Measurements from ENCODE around the gene AKR1C2. TPM values are rescaled to one million over a fixed set of nuclear protein-coding genes. Genes with fewer than 3 reads are reported as not detected.
"Not testable (repeated sequence)": the region's sequence is repeated elsewhere in the genome, so short reads cannot be mapped to it uniquely, and the experiment has no call there.

Gene AKR1C2
- total and polyA plus RNA-seq, 2 donors (not counting 1 experiment from before 2014, with no cell fraction given), result not detected

GRCh38 chr10:4965763-4966162 is 37.9 kb downstream of the AKR1C2 start:
- POLR2A ChIA-PET; H3K9me3 Mint-ChIP-seq (ENCODE audit: insufficient read depth); H3K27me3 Mint-ChIP-seq; H2AFZ ChIP-seq (ENCODE audit: insufficient read depth, low read depth, low read length, poor library complexity, severe bottlenecking); intact Hi-C loops (cut with micrococcal nuclease); H3K4me2 ChIP-seq (replicated peaks; ENCODE audit: low read depth, low read length, poor library complexity, severe bottlenecking); H3K79me2 ChIP-seq (ENCODE audit: control insufficient read depth, insufficient read depth, low read length); CTCF ChIA-PET; H3K4me1 ChIP-seq (ENCODE audit: control insufficient read depth in 2 of 2, insufficient read depth in 2 of 2, low read length in 2 of 2); ATAC-seq (ENCODE audit: low read depth); H3K27me3 ChIP-seq (replicated peaks in 1 of 4; ENCODE audit: control extremely low read depth in 1 of 4, control insufficient read depth in 3 of 4, insufficient read depth in 4 of 4, low read length in 3 of 4); H3K9ac ChIP-seq (ENCODE audit: low read length); H3K4me1 Mint-ChIP-seq; H3K36me3 ChIP-seq (replicated peaks in 1 of 2; ENCODE audit: control extremely low read depth in 1 of 2, control insufficient read depth in 1 of 2, extremely low read depth in 1 of 2, insufficient read depth in 2 of 2, low read length in 1 of 2); H4K20me1 ChIP-seq (ENCODE audit: control insufficient read depth, insufficient read depth, low read length, poor library complexity, severe bottlenecking); DNase-seq; H3K4me3 ChIP-seq (ENCODE audit: control extremely low read depth in 1 of 5, extremely low read depth in 1 of 5, insufficient read depth in 1 of 5, low read depth in 2 of 5, low read length in 4 of 5); H3K9me3 ChIP-seq (ENCODE audit: control extremely low read depth in 1 of 3, control insufficient read depth in 2 of 3, insufficient read depth in 1 of 3, low read length in 2 of 3); H3K4me3 Mint-ChIP-seq; H3K27ac Mint-ChIP-seq; H3K27ac ChIP-seq (ENCODE audit: low read length in 2 of 2): not testable (repeated sequence)
- no CpG with 5 or more reads among the region's 4 CpGs for WGBS (ENCODE audit: insufficient coverage)

DNA sequence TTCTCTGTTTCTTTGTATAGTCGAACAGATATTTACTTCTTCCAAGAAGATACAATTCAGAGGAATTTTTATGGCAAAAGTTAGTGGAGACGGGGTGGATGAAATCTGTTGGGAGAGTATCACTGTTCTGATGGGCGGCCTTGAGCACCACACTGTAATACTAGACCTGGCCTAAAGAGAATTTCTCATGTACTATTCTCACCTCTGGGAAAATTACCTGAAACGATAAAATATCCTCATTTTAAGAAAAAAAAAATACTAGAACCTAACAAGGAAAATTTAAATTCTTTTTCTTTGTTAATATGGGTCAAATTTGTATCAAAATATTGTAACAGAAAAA is 39.9 kb downstream of the AKR1C2 start:
- H3K4me1 ChIP-seq (ENCODE audit: control insufficient read depth in 2 of 2, insufficient read depth in 2 of 2, low read length in 2 of 2); H2AFZ ChIP-seq (ENCODE audit: insufficient read depth, low read depth, low read length, poor library complexity, severe bottlenecking); H3K4me1 Mint-ChIP-seq; H3K4me2 ChIP-seq (replicated peaks; ENCODE audit: low read depth, low read length, poor library complexity, severe bottlenecking); H3K79me2 ChIP-seq (ENCODE audit: control insufficient read depth, insufficient read depth, low read length); CTCF ChIA-PET; H3K27me3 Mint-ChIP-seq; intact Hi-C loops (cut with micrococcal nuclease); H3K4me3 ChIP-seq (ENCODE audit: control extremely low read depth in 1 of 5, extremely low read depth in 1 of 5, insufficient read depth in 1 of 5, low read depth in 2 of 5, low read length in 4 of 5); H3K27ac ChIP-seq (ENCODE audit: low read length in 2 of 2); H3K9me3 Mint-ChIP-seq (ENCODE audit: insufficient read depth); H4K20me1 ChIP-seq (ENCODE audit: control insufficient read depth, insufficient read depth, low read length, poor library complexity, severe bottlenecking); H3K27me3 ChIP-seq (replicated peaks in 1 of 4; ENCODE audit: control extremely low read depth in 1 of 4, control insufficient read depth in 3 of 4, insufficient read depth in 4 of 4, low read length in 3 of 4); H3K9me3 ChIP-seq (ENCODE audit: control extremely low read depth in 1 of 3, control insufficient read depth in 2 of 3, insufficient read depth in 1 of 3, low read length in 2 of 3); ATAC-seq (ENCODE audit: low read depth); H3K36me3 ChIP-seq (replicated peaks in 1 of 2; ENCODE audit: control extremely low read depth in 1 of 2, control insufficient read depth in 1 of 2, extremely low read depth in 1 of 2, insufficient read depth in 2 of 2, low read length in 1 of 2); DNase-seq; H3K9ac ChIP-seq (ENCODE audit: low read length); H3K4me3 Mint-ChIP-seq; H3K27ac Mint-ChIP-seq; POLR2A ChIA-PET: not testable (repeated sequence)
- WGBS (ENCODE audit: insufficient coverage), result no CpG with 5 or more reads among the region's 4 CpGs

DNA sequence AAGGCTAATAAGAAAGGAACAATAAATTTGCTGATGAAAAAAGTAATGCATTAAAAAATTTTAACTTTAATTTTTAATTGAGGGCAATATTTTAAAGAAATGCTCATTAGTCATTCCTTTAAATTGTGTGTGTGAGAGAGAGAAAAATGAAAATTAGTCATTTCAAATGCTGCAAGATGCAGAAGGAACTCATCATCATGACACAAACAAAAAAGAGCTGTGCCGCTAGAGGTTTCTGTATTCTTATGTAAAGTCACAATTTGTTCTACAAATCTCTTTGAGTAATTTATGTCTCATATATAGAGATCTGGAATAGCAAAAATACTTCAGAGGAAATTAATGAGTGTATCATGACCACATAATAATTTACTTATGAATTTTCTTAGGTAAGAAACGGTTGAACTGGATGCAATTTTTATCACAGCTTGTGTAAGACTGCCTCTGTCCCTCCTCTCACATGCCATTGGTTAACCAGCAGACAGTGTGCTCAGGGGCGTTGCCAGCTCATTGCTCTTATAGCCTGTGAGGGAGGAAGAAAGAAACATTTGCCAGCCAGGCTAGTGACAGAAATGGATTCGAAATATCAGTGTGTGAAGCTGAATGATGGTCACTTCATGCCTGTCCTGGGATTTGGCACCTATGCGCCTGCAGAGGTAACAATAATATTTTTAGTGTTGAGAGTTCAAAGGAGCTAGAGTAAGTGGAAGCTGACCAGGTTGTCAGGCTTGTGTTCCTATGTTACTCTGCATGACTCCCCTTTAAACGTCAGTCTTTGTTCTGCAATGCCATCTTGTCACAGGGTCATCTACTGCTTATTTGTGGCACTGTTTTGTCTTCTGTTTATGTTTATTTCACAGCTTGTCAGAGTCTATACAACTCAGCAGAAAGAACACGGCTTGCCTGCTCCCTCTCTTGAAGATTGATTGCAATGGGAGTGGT is 40.5 kb downstream of the AKR1C2 start, which contains the start of gene AKR1C1:
TSS of gene AKR1C1 (plus strand) at position 540 of the 939 bp plus-strand sequence. CDS start at position 570, 30 bp downstream.
- ATAC-seq (ENCODE audit: low read depth); H3K4me3 ChIP-seq (ENCODE audit: control extremely low read depth in 1 of 5, extremely low read depth in 1 of 5, insufficient read depth in 1 of 5, low read depth in 2 of 5, low read length in 4 of 5); H3K79me2 ChIP-seq (ENCODE audit: control insufficient read depth, insufficient read depth, low read length); H3K4me1 Mint-ChIP-seq; H3K4me1 ChIP-seq (ENCODE audit: control insufficient read depth in 2 of 2, insufficient read depth in 2 of 2, low read length in 2 of 2); H3K27ac ChIP-seq (ENCODE audit: low read length in 2 of 2); H3K4me2 ChIP-seq (replicated peaks; ENCODE audit: low read depth, low read length, poor library complexity, severe bottlenecking); H3K4me3 Mint-ChIP-seq; H3K9ac ChIP-seq (ENCODE audit: low read length); H3K9me3 Mint-ChIP-seq (ENCODE audit: insufficient read depth); POLR2A ChIA-PET; H3K36me3 ChIP-seq (replicated peaks in 1 of 2; ENCODE audit: control extremely low read depth in 1 of 2, control insufficient read depth in 1 of 2, extremely low read depth in 1 of 2, insufficient read depth in 2 of 2, low read length in 1 of 2); H3K9me3 ChIP-seq (ENCODE audit: control extremely low read depth in 1 of 3, control insufficient read depth in 2 of 3, insufficient read depth in 1 of 3, low read length in 2 of 3); H2AFZ ChIP-seq (ENCODE audit: insufficient read depth, low read depth, low read length, poor library complexity, severe bottlenecking); H3K27me3 Mint-ChIP-seq; intact Hi-C loops (cut with micrococcal nuclease); H4K20me1 ChIP-seq (ENCODE audit: control insufficient read depth, insufficient read depth, low read length, poor library complexity, severe bottlenecking); H3K27me3 ChIP-seq (replicated peaks in 1 of 4; ENCODE audit: control extremely low read depth in 1 of 4, control insufficient read depth in 3 of 4, insufficient read depth in 4 of 4, low read length in 3 of 4); DNase-seq; H3K27ac Mint-ChIP-seq; CTCF ChIA-PET: not testable (repeated sequence)
- WGBS (ENCODE audit: insufficient coverage), result 80% methylated on average over 1 of the region's 7 CpGs

GRCh38 chr10:4962308-4962707 is 41.3 kb downstream of the AKR1C2 start:
- H3K9me3 Mint-ChIP-seq (ENCODE audit: insufficient read depth); H3K9ac ChIP-seq (ENCODE audit: low read length); H3K27me3 Mint-ChIP-seq; H3K27ac Mint-ChIP-seq; DNase-seq; H3K27me3 ChIP-seq (replicated peaks in 1 of 4; ENCODE audit: control extremely low read depth in 1 of 4, control insufficient read depth in 3 of 4, insufficient read depth in 4 of 4, low read length in 3 of 4); H3K9me3 ChIP-seq (ENCODE audit: control extremely low read depth in 1 of 3, control insufficient read depth in 2 of 3, insufficient read depth in 1 of 3, low read length in 2 of 3); H3K4me3 ChIP-seq (ENCODE audit: control extremely low read depth in 1 of 5, extremely low read depth in 1 of 5, insufficient read depth in 1 of 5, low read depth in 2 of 5, low read length in 4 of 5); CTCF ChIA-PET; H4K20me1 ChIP-seq (ENCODE audit: control insufficient read depth, insufficient read depth, low read length, poor library complexity, severe bottlenecking); H3K36me3 ChIP-seq (replicated peaks in 1 of 2; ENCODE audit: control extremely low read depth in 1 of 2, control insufficient read depth in 1 of 2, extremely low read depth in 1 of 2, insufficient read depth in 2 of 2, low read length in 1 of 2); H3K4me1 Mint-ChIP-seq; intact Hi-C loops (cut with micrococcal nuclease); H3K4me3 Mint-ChIP-seq; H2AFZ ChIP-seq (ENCODE audit: insufficient read depth, low read depth, low read length, poor library complexity, severe bottlenecking); H3K4me1 ChIP-seq (ENCODE audit: control insufficient read depth in 2 of 2, insufficient read depth in 2 of 2, low read length in 2 of 2); H3K79me2 ChIP-seq (ENCODE audit: control insufficient read depth, insufficient read depth, low read length); H3K27ac ChIP-seq (ENCODE audit: low read length in 2 of 2); POLR2A ChIA-PET; H3K4me2 ChIP-seq (replicated peaks; ENCODE audit: low read depth, low read length, poor library complexity, severe bottlenecking); ATAC-seq (ENCODE audit: low read depth): not testable (repeated sequence)
- WGBS (ENCODE audit: insufficient coverage), result no CpG with 5 or more reads among the region's 1 CpG
